AG09319 (cell line): ENCODE results near the gene CORO1C.
A peak's percentile ranks its signal among the peaks of the same experiment; 100 is the strongest.
"Not testable (repeated sequence)": the region's sequence is repeated elsewhere in the genome, so short reads cannot be mapped to it uniquely, and the experiment has no call there.

ENCODE experiments used
- DNase-seq: peaks from one replicate; pipeline ENCODE4 v3.0.0-alpha.2; 2010; ENCODE audit warnings: low read depth; ENCODE audit errors: extremely low read depth
- CTCF ChIP-seq: IDR thresholded peaks from 2 replicates; pipeline ENCODE4 v1.5.1; 2011; ENCODE audit warnings: low read depth, mild to moderate bottlenecking, inconsistent platforms, low read length, moderate library complexity

CORO1C gene

GRCh38 chr12:108621161-108621560 lies 110.2 kb downstream of the CORO1C start:
- no peak for DNase-seq
- no peak for TF ChIP-seq CTCF

GRCh38 chr12:108620236-108620879 lies 111.0 kb downstream of the CORO1C start:
- DNase-seq, result peak; percentile 37
- no peak for TF ChIP-seq CTCF

- no peak for DNase-seq
- TF ChIP-seq CTCF, result no peak
Measured at GRCh38 chr12:108619369-108620160, 111.8 kb downstream of the CORO1C start.

GRCh38 chr12:108618953-108619274 lies 112.4 kb downstream of the CORO1C start:
- DNase-seq, result not testable (repeated sequence)

- peak; percentile 74 for DNase-seq
- peak; percentile 95 for TF ChIP-seq CTCF
Measured at GRCh38 chr12:108618079-108618952, 113.0 kb downstream of the CORO1C start.

- TF ChIP-seq CTCF, result no peak
- no peak for DNase-seq
Measured at GRCh38 chr12:108616941-108617858, 114.1 kb downstream of the CORO1C start.

- TF ChIP-seq CTCF, result no peak
Measured at GRCh38 chr12:108616359-108616758, 115.0 kb downstream of the CORO1C start.

More at GRCh38 chr12:108616359-108616758, 115.0 kb downstream of the CORO1C start:
- DNase-seq, result no peak
